Measurements from ENCODE around the gene MGA.

MGA gene

GRCh38 chr15:41778521-41778920 is 118.3 kb downstream of the MGA start:
- TF ChIP-seq CTCF (IDR thresholded peaks at IDR 0.05; ENCODE audit: insufficient read depth, low read length, poor library complexity, severe bottlenecking) (no peak), EZH2phosphoT487 (conservative IDR thresholded peaks at IDR 0.05; ENCODE audit: low read length) (no peak)
- H3K27me3 ChIP-seq (ENCODE audit: low read length): no peaks in the 10 kb centered on the region
- no peaks in the 10 kb centered on the region for H3K36me3 ChIP-seq (ENCODE audit: low read length)
- no peak overlapping the region for H3K9ac ChIP-seq (ENCODE audit: low read length)
- no peaks in the 10 kb centered on the region for H3K9me2 ChIP-seq (replicated peaks; ENCODE audit: insufficient read depth, low read length)
- peaks cover 7% of the 10 kb centered on the region for H3F3A ChIP-seq (ENCODE audit: insufficient read depth)
- no peaks in the 10 kb centered on the region for H3K79me2 ChIP-seq (ENCODE audit: insufficient read depth, low read length)
- no peaks in the 10 kb centered on the region for H3K9me3 ChIP-seq (ENCODE audit: insufficient read depth, low read length)
- H3K4me2 ChIP-seq (ENCODE audit: low read depth, low read length, poor library complexity, severe bottlenecking): no peak overlapping the region
- H3K4me3 ChIP-seq (ENCODE audit: insufficient read depth, low read length, poor library complexity, severe bottlenecking): no peak overlapping the region
- H4K20me1 ChIP-seq (ENCODE audit: low read depth, low read length): no peaks in the 10 kb centered on the region
- no peak overlapping the region for H2AFZ ChIP-seq (ENCODE audit: low read depth, low read length, severe bottlenecking)
- no peak overlapping the region for H3K27ac ChIP-seq (ENCODE audit: low read depth, low read length)

- Histone ChIP-seq H3F3A (ENCODE audit: insufficient read depth) (no peaks in the 10 kb centered on the region), H3K27ac (ENCODE audit: low read depth, low read length) (no peak overlapping the region), H3K9ac (ENCODE audit: low read length) (no peak overlapping the region)
Observed at GRCh38 chr15:41779662-41780157, 119.5 kb downstream of the MGA start.

GRCh38 chr15:41780266-41780665 is 120.1 kb downstream of the MGA start:
- no peaks in the 10 kb centered on the region for H4K20me1 ChIP-seq (ENCODE audit: low read depth, low read length)
- no peak overlapping the region for H3K9ac ChIP-seq (ENCODE audit: low read length)
- no peaks in the 10 kb centered on the region for H3K36me3 ChIP-seq (ENCODE audit: low read length)
- no peaks in the 10 kb centered on the region for H3K9me3 ChIP-seq (ENCODE audit: insufficient read depth, low read length)
- H2AFZ ChIP-seq (ENCODE audit: low read depth, low read length, severe bottlenecking): no peak overlapping the region
- no peaks in the 10 kb centered on the region for H3F3A ChIP-seq (ENCODE audit: insufficient read depth)
- no peaks in the 10 kb centered on the region for H3K9me2 ChIP-seq (replicated peaks; ENCODE audit: insufficient read depth, low read length)
- no peaks in the 10 kb centered on the region for H3K27me3 ChIP-seq (ENCODE audit: low read length)
- no peak overlapping the region for H3K4me3 ChIP-seq (ENCODE audit: insufficient read depth, low read length, poor library complexity, severe bottlenecking)
- no peak overlapping the region for H3K4me2 ChIP-seq (ENCODE audit: low read depth, low read length, poor library complexity, severe bottlenecking)
- TF ChIP-seq EZH2phosphoT487 (conservative IDR thresholded peaks at IDR 0.05; ENCODE audit: low read length) (no peak), CTCF (IDR thresholded peaks at IDR 0.05; ENCODE audit: insufficient read depth, low read length, poor library complexity, severe bottlenecking) (no peak)
- no peaks in the 10 kb centered on the region for H3K79me2 ChIP-seq (ENCODE audit: insufficient read depth, low read length)
- no peak overlapping the region for H3K27ac ChIP-seq (ENCODE audit: low read depth, low read length)

More at GRCh38 chr15:41779662-41780157, 119.5 kb downstream of the MGA start:
- H3K4me2 ChIP-seq (ENCODE audit: low read depth, low read length, poor library complexity, severe bottlenecking): no peak overlapping the region
- no peak for TF ChIP-seq CTCF (IDR thresholded peaks at IDR 0.05; ENCODE audit: insufficient read depth, low read length, poor library complexity, severe bottlenecking)
- H3K36me3 ChIP-seq (ENCODE audit: low read length): no peaks in the 10 kb centered on the region
- no peak overlapping the region for H3K4me3 ChIP-seq (ENCODE audit: insufficient read depth, low read length, poor library complexity, severe bottlenecking)
- no peaks in the 10 kb centered on the region for H3K9me2 ChIP-seq (replicated peaks; ENCODE audit: insufficient read depth, low read length)
- no peak overlapping the region for H2AFZ ChIP-seq (ENCODE audit: low read depth, low read length, severe bottlenecking)
- no peaks in the 10 kb centered on the region for H3K27me3 ChIP-seq (ENCODE audit: low read length)
- no peaks in the 10 kb centered on the region for H3K9me3 ChIP-seq (ENCODE audit: insufficient read depth, low read length)
- no peaks in the 10 kb centered on the region for H4K20me1 ChIP-seq (ENCODE audit: low read depth, low read length)
- no peaks in the 10 kb centered on the region for H3K79me2 ChIP-seq (ENCODE audit: insufficient read depth, low read length)

Data from SU-DHL-6 (cell line).